MM.1S (cell line): ENCODE data around the gene ADAMTS9.

Source experiments
- DNase-seq: peaks from one replicate; pipeline ENCODE4 v3.0.0-alpha.2; 2015
- H2AFZ ChIP-seq: fragments of 300-600 bp; sonication (generic); 2 replicates; pipeline ENCODE4 v1.6.0; 2016; ENCODE audit warnings: antibody characterized with exemption, low read length
- H3F3A ChIP-seq: fragments of 300-600 bp; sonication (generic); 2 replicates; pipeline ENCODE4 v1.6.1; 2016; ENCODE audit warnings: mild to moderate bottlenecking, antibody characterized with exemption, low read length, moderate library complexity, mixed read lengths; ENCODE audit not compliant: insufficient read depth
- H3K27ac ChIP-seq: fragments of 300-600 bp; sonication (generic); 2 replicates; pipeline ENCODE4 v1.5.1; 2016; ENCODE audit warnings: mild to moderate bottlenecking, low read length
- H3K27me3 ChIP-seq: fragments of 300-600 bp; sonication (generic); replicated peaks from 2 replicates; pipeline ENCODE4 v1.6.0; 2016; ENCODE audit warnings: low read length; ENCODE audit not compliant: insufficient read depth
- H3K36me3 ChIP-seq: fragments of 300-600 bp; sonication (generic); replicated peaks from 2 replicates; pipeline ENCODE4 v1.6.1; 2016; ENCODE audit warnings: mild to moderate bottlenecking, low read length, mixed read lengths; ENCODE audit not compliant: insufficient read depth
- H3K4me1 ChIP-seq: fragments of 300-600 bp; sonication (generic); 2 replicates; pipeline ENCODE4 v1.6.1; 2016; ENCODE audit warnings: low read length, mixed read lengths
- H3K4me2 ChIP-seq: fragments of 300-600 bp; sonication (generic); 2 replicates; pipeline ENCODE4 v1.6.0; 2016; ENCODE audit warnings: low read depth, low read length
- H3K4me3 ChIP-seq: fragments of 300-600 bp; sonication (generic); 2 replicates; pipeline ENCODE4 v1.5.1; 2016; ENCODE audit warnings: low read length, mixed read lengths
- H3K79me2 ChIP-seq: fragments of 300-600 bp; sonication (generic); 2 replicates; pipeline ENCODE4 v1.6.1; 2016; ENCODE audit warnings: mixed run types, low read length, mixed read lengths
- H3K9ac ChIP-seq: fragments of 300-600 bp; sonication (generic); 2 replicates; pipeline ENCODE4 v1.6.1; 2016; ENCODE audit warnings: low read length, mixed read lengths
- H3K9me2 ChIP-seq: fragments of 300-600 bp; sonication (generic); replicated peaks from 2 replicates; pipeline ENCODE4 v1.6.1; 2016; ENCODE audit warnings: mild to moderate bottlenecking, low read length, mixed read lengths; ENCODE audit not compliant: insufficient read depth
- H3K9me3 ChIP-seq: fragments of 300-600 bp; sonication (generic); replicated peaks from 2 replicates; pipeline ENCODE4 v1.6.1; 2016; ENCODE audit warnings: mild to moderate bottlenecking, low read length, mixed read lengths; ENCODE audit not compliant: insufficient read depth
- H4K20me1 ChIP-seq: fragments of 300-600 bp; sonication (generic); 2 replicates; pipeline ENCODE4 v1.6.1; 2016; ENCODE audit warnings: mild to moderate bottlenecking, low read length, moderate library complexity, mixed read lengths; ENCODE audit not compliant: insufficient read depth
- EZH2 ChIP-seq: fragments of 300-600 bp; sonication (generic); optimal IDR thresholded peaks from 2 replicates; pipeline ENCODE3; 2017; ENCODE audit warnings: low read depth, mild to moderate bottlenecking, antibody characterized with exemption, low read length, mixed read lengths
- EZH2phosphoT487 ChIP-seq: fragments of 300-600 bp; sonication (generic); IDR thresholded peaks from 2 replicates; pipeline ENCODE4 v1.6.1; 2018; ENCODE audit warnings: antibody characterized with exemption, low read length
- TF ChIP-seq, protein P1 (sequence below): fragments of 300-600 bp; sonication (generic); IDR thresholded peaks from 2 replicates; pipeline ENCODE4 v1.5.1; 2016; ENCODE audit warnings: antibody characterized with exemption, low read length, mixed read lengths

Gene ADAMTS9

GRCh38 chr3:64560791-64561190 is 127.0 kb downstream of the ADAMTS9 start:
- TF ChIP-seq EZH2: no peak
- TF ChIP-seq EZH2phosphoT487: no peak
- TF ChIP-seq, protein P1, sequence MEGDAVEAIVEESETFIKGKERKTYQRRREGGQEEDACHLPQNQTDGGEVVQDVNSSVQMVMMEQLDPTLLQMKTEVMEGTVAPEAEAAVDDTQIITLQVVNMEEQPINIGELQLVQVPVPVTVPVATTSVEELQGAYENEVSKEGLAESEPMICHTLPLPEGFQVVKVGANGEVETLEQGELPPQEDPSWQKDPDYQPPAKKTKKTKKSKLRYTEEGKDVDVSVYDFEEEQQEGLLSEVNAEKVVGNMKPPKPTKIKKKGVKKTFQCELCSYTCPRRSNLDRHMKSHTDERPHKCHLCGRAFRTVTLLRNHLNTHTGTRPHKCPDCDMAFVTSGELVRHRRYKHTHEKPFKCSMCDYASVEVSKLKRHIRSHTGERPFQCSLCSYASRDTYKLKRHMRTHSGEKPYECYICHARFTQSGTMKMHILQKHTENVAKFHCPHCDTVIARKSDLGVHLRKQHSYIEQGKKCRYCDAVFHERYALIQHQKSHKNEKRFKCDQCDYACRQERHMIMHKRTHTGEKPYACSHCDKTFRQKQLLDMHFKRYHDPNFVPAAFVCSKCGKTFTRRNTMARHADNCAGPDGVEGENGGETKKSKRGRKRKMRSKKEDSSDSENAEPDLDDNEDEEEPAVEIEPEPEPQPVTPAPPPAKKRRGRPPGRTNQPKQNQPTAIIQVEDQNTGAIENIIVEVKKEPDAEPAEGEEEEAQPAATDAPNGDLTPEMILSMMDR: no peak
- H3K27me3 ChIP-seq: no peaks in the 10 kb centered on the region

GRCh38 chr3:64559588-64559987 is 128.2 kb downstream of the ADAMTS9 start:
- H2AFZ ChIP-seq: no peak overlapping the region
- no peaks in the 10 kb centered on the region for H3K79me2 ChIP-seq
- no peak for TF ChIP-seq EZH2phosphoT487
- TF ChIP-seq EZH2: no peak
- TF ChIP-seq, protein P1: no peak
- no peaks in the 10 kb centered on the region for H3F3A ChIP-seq
- no peak for DNase-seq
- H3K27me3 ChIP-seq: no peaks in the 10 kb centered on the region
- no peak overlapping the region for H3K27ac ChIP-seq
- H4K20me1 ChIP-seq: no peaks in the 10 kb centered on the region
- no peak overlapping the region for H3K4me2 ChIP-seq
- no peak overlapping the region for H3K4me3 ChIP-seq
- H3K9me3 ChIP-seq: no peaks in the 10 kb centered on the region
- no peaks in the 10 kb centered on the region for H3K4me1 ChIP-seq
- no peaks in the 10 kb centered on the region for H3K9me2 ChIP-seq
- no peak overlapping the region for H3K9ac ChIP-seq
- no peaks in the 10 kb centered on the region for H3K36me3 ChIP-seq

More at GRCh38 chr3:64560791-64561190, 127.0 kb downstream of the ADAMTS9 start:
- DNase-seq: no peak
- no peaks in the 10 kb centered on the region for H3K36me3 ChIP-seq
- H3K4me1 ChIP-seq: no peaks in the 10 kb centered on the region
- no peaks in the 10 kb centered on the region for H3K79me2 ChIP-seq
- no peak overlapping the region for H3K4me2 ChIP-seq
- no peaks in the 10 kb centered on the region for H3K9me2 ChIP-seq
- H3K9me3 ChIP-seq: no peaks in the 10 kb centered on the region
- no peaks in the 10 kb centered on the region for H4K20me1 ChIP-seq
- H3K27ac ChIP-seq: no peak overlapping the region
- no peak overlapping the region for H2AFZ ChIP-seq
- H3K9ac ChIP-seq: no peak overlapping the region
- H3F3A ChIP-seq: no peaks in the 10 kb centered on the region
- no peak overlapping the region for H3K4me3 ChIP-seq

- Histone ChIP-seq H3K9me3 (no peaks in the 10 kb centered on the region), H3F3A (no peaks in the 10 kb centered on the region), H3K4me1 (no peaks in the 10 kb centered on the region), H3K9ac (no peak overlapping the region), H3K27me3 (no peaks in the 10 kb centered on the region), H3K27ac (no peak overlapping the region), H3K36me3 (no peaks in the 10 kb centered on the region), H3K4me3 (no peak overlapping the region), H3K9me2 (no peaks in the 10 kb centered on the region), H2AFZ (no peak overlapping the region), H3K4me2 (no peak overlapping the region), H4K20me1 (no peaks in the 10 kb centered on the region), H3K79me2 (no peaks in the 10 kb centered on the region)
- DNase-seq: no peak
- no peak for TF ChIP-seq EZH2phosphoT487
Observed at GRCh38 chr3:64556046-64556445, 131.8 kb downstream of the ADAMTS9 start.

GRCh38 chr3:64555351-64555750 is 132.4 kb downstream of the ADAMTS9 start:
- no peak overlapping the region for H2AFZ ChIP-seq
- TF ChIP-seq EZH2: no peak
- no peak for TF ChIP-seq EZH2phosphoT487
- TF ChIP-seq, protein P1: no peak
- H3K79me2 ChIP-seq: no peaks in the 10 kb centered on the region
- H3K9me2 ChIP-seq: no peaks in the 10 kb centered on the region
- no peak for DNase-seq
- H3K36me3 ChIP-seq: no peaks in the 10 kb centered on the region
- no peak overlapping the region for H3K4me3 ChIP-seq
- no peaks in the 10 kb centered on the region for H4K20me1 ChIP-seq
- no peak overlapping the region for H3K27ac ChIP-seq
- no peak overlapping the region for H3K4me2 ChIP-seq
- no peaks in the 10 kb centered on the region for H3F3A ChIP-seq
- H3K27me3 ChIP-seq: no peaks in the 10 kb centered on the region
- H3K4me1 ChIP-seq: no peaks in the 10 kb centered on the region
- no peak overlapping the region for H3K9ac ChIP-seq
- H3K9me3 ChIP-seq: no peaks in the 10 kb centered on the region
